HepG2 (cell line): ENCODE data around the gene NOVA2. TPM values are rescaled to one million over a fixed set of nuclear protein-coding genes. Genes with fewer than 3 reads are reported as not detected.

ENCODE experiments used
- CTCF ChIP-seq: sonication (generic); formaldehyde crosslinking; IDR thresholded peaks from 2 replicates; pipeline ENCODE4 v1.5.0; 2020; ENCODE audit warnings: mild to moderate bottlenecking, missing genetic modification reagents, moderate library complexity
- HNRNPLL ChIP-seq: fragments of 200-400 bp; formaldehyde crosslinking; IDR thresholded peaks from 2 replicates; pipeline ENCODE4 v1.6.1; 2017; ENCODE audit warnings: mild to moderate bottlenecking, low read depth, low read length; ENCODE audit not compliant: poor library complexity, severe bottlenecking
- HOXA9 ChIP-seq: sonication (generic); formaldehyde crosslinking; IDR thresholded peaks from 2 replicates; pipeline ENCODE4 v1.8.1; 2022; ENCODE audit warnings: missing genetic modification reagents, mild to moderate bottlenecking, moderate library complexity, borderline replicate concordance
- KMT2B ChIP-seq: IDR thresholded peaks from 2 replicates; pipeline ENCODE4 v1.6.1; 2016; ENCODE audit warnings: missing genetic modification reagents, missing compliant biosample characterization
- LBX2 ChIP-seq: sonication (generic); formaldehyde crosslinking; IDR thresholded peaks from 2 replicates; pipeline ENCODE4 v1.5.0; 2020; ENCODE audit warnings: missing genetic modification reagents, mild to moderate bottlenecking, borderline replicate concordance
- PLRG1 ChIP-seq: fragments of 450-650 bp; conservative IDR thresholded peaks from 2 replicates; pipeline ENCODE4 v1.6.1; 2016
- POLR2AphosphoS5 ChIP-seq: IDR thresholded peaks from 2 replicates; pipeline ENCODE4 v1.6.1; 2012; ENCODE audit warnings: low read depth, low read length
- YEATS4 ChIP-seq: sonication (generic); formaldehyde crosslinking; IDR thresholded peaks from 2 replicates; pipeline ENCODE4 v1.4.0; 2020; ENCODE audit warnings: missing genetic modification reagents, borderline replicate concordance
- ZBTB38 ChIP-seq: sonication (generic); formaldehyde crosslinking; IDR thresholded peaks from 2 replicates; pipeline ENCODE4 v1.5.1; 2020; ENCODE audit warnings: mild to moderate bottlenecking, missing genetic modification reagents
- ZNF335 ChIP-seq: sonication (generic); formaldehyde crosslinking; IDR thresholded peaks from 2 replicates; pipeline ENCODE4 v1.4.0; 2020; ENCODE audit warnings: missing genetic modification reagents
- ZNF609 ChIP-seq: sonication (generic); formaldehyde crosslinking; IDR thresholded peaks from 2 replicates; pipeline ENCODE4 v1.4.0; 2020; ENCODE audit warnings: mild to moderate bottlenecking, missing genetic modification reagents, borderline replicate concordance
- ZNF614 ChIP-seq: IDR thresholded peaks from 2 replicates; pipeline ENCODE4 v1.6.1; 2018; ENCODE audit warnings: missing biosample characterization, missing genetic modification reagents, inconsistent platforms, borderline replicate concordance
- polyA plus RNA-seq, 8 experiments: library from polyadenylated mRNA; depleted of rRNA in 3 of 8; stranded (reverse) in 7 of 8; unstranded in 1 of 8; fragments of >200 nt; fragmentation: Illumina TruSeq in 4 of 8; extraction: Trizol in 4 of 8; gene quantifications; 2 replicates each; pipeline versions ENCODE4 v1.2.1 to v1.2.3, GENCODE V29; 2011 to 2016; ENCODE audit warnings: low read depth in 4 of 8, missing spikeins in 1 of 8, mixed read lengths in 1 of 8; ENCODE audit not compliant: insufficient read depth in 1 of 8
- total RNA-seq, 5 experiments: library from RNA; depleted of rRNA; stranded (reverse); fragments of >200 nt; fragmentation: Illumina TruSeq; extraction: Trizol; gene quantifications; 2 replicates each; pipeline ENCODE4 v1.2.3, GENCODE V29; 2016; ENCODE audit warnings: low read depth in 1 of 5
- TF ChIP-seq, protein P1 (sequence below): sonication (generic); formaldehyde crosslinking; conservative IDR thresholded peaks from 2 replicates; pipeline ENCODE4 v1.4.0; 2020; ENCODE audit warnings: missing genetic modification reagents
- TF ChIP-seq, protein P2 (sequence below): sonication (generic); formaldehyde crosslinking; IDR thresholded peaks from 2 replicates; pipeline ENCODE4 v1.4.0; 2020; ENCODE audit warnings: mild to moderate bottlenecking, missing genetic modification reagents
- TF ChIP-seq, protein P3 (sequence below): sonication (generic); formaldehyde crosslinking; IDR thresholded peaks from 2 replicates; pipeline ENCODE4 v1.8.0; 2022; ENCODE audit warnings: mild to moderate bottlenecking, missing genetic modification reagents, moderate library complexity

Gene NOVA2
- total and polyA plus RNA-seq, 2 of the 13 experiments (the other 11 are each of a cell fraction or from before 2014, with no cell fraction given) = not detected

GRCh38 chr19:45901912-45902650, 71.6 kb downstream of the NOVA2 start, which contains the start of gene MYPOP (continued):
- TF ChIP-seq ZNF609 (CRISPR knock-in tag) (no peak), LBX2 (CRISPR knock-in tag) (no peak), YEATS4 (CRISPR knock-in tag) (peak; percentile 7; the same call in 1 of the 2 replicates), HOXA9 (CRISPR knock-in tag) (no peak), POLR2AphosphoS5 (no peak; the same call in 1 of the 2 replicates), HNRNPLL (no peak), CTCF (no peak), KMT2B (CRISPR knock-in tag) (no peak), ZNF335 (CRISPR knock-in tag) (no peak), ZNF614 (CRISPR knock-in tag) (no peak), PLRG1 (no peak), ZBTB38 (CRISPR knock-in tag) (no peak)
- TF ChIP-seq, protein P1, sequence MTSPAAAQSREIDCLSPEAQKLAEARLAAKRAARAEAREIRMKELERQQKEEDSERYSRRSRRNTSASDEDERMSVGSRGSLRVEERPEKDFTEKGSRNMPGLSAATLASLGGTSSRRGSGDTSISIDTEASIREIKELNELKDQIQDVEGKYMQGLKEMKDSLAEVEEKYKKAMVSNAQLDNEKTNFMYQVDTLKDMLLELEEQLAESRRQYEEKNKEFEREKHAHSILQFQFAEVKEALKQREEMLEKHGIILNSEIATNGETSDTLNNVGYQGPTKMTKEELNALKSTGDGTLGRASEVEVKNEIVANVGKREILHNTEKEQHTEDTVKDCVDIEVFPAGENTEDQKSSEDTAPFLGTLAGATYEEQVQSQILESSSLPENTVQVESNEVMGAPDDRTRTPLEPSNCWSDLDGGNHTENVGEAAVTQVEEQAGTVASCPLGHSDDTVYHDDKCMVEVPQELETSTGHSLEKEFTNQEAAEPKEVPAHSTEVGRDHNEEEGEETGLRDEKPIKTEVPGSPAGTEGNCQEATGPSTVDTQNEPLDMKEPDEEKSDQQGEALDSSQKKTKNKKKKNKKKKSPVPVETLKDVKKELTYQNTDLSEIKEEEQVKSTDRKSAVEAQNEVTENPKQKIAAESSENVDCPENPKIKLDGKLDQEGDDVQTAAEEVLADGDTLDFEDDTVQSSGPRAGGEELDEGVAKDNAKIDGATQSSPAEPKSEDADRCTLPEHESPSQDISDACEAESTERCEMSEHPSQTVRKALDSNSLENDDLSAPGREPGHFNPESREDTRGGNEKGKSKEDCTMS = no peak
- TF ChIP-seq, protein P2, sequence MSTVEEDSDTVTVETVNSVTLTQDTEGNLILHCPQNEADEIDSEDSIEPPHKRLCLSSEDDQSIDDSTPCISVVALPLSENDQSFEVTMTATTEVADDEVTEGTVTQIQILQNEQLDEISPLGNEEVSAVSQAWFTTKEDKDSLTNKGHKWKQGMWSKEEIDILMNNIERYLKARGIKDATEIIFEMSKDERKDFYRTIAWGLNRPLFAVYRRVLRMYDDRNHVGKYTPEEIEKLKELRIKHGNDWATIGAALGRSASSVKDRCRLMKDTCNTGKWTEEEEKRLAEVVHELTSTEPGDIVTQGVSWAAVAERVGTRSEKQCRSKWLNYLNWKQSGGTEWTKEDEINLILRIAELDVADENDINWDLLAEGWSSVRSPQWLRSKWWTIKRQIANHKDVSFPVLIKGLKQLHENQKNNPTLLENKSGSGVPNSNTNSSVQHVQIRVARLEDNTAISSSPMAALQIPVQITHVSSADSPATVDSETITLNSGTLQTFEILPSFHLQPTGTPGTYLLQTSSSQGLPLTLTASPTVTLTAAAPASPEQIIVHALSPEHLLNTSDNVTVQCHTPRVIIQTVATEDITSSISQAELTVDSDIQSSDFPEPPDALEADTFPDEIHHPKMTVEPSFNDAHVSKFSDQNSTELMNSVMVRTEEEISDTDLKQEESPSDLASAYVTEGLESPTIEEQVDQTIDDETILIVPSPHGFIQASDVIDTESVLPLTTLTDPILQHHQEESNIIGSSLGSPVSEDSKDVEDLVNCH (CRISPR knock-in tag) = no peak
- TF ChIP-seq, protein P3, sequence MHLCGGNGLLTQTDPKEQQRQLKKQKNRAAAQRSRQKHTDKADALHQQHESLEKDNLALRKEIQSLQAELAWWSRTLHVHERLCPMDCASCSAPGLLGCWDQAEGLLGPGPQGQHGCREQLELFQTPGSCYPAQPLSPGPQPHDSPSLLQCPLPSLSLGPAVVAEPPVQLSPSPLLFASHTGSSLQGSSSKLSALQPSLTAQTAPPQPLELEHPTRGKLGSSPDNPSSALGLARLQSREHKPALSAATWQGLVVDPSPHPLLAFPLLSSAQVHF (CRISPR knock-in tag) = 0 out of 2 replicates have a peak, but pooled peaks have one; percentile 17
